Heart left ventricle (tissue), 16 donors: Measurements from ENCODE around the gene ITPR2. TPM values are rescaled to one million over a fixed set of nuclear protein-coding genes. Genes with fewer than 3 reads are reported as not detected.
A peak's percentile ranks its signal among the peaks of the same experiment; 100 is the strongest.

Experiments used
- ATAC-seq, 4 donors: fragments of 200-7000 bp; cut with Tn5 transposase; one replicate each; pipeline ENCODE4 v1.9.1; 2020 to 2022; ENCODE audit warnings: moderate library complexity in 4 of 4, mild to moderate bottlenecking in 3 of 4, moderate number of reproducible peaks in 1 of 4
- DNase-seq, 5 donors: peaks; one replicate each; pipeline ENCODE4 v3.0.0-alpha.2; 2020
- H3K27ac ChIP-seq, 12 donors: fragments of 200-600 bp; sonication (generic) in 4 of 12; one replicate each; pipeline versions ENCODE4 v1.5.0 to v1.8.0; 2016 to 2022; ENCODE audit warnings: mild to moderate bottlenecking in 2 of 12
- H3K27me3 ChIP-seq, 9 donors: fragments of 200-600 bp; sonication (generic) in 2 of 9; one replicate each; pipeline versions ENCODE4 v1.5.1 to v1.8.0; 2016 to 2022; ENCODE audit warnings: mild to moderate bottlenecking in 3 of 9
- H3K36me3 ChIP-seq, 9 donors: fragments of 200-600 bp; sonication (generic) in 2 of 9; one replicate each; pipeline versions ENCODE4 v1.5.0 to v1.8.0; 2018 to 2022; ENCODE audit warnings: mild to moderate bottlenecking in 2 of 9
- H3K4me1 ChIP-seq, 12 donors: fragments of 200-600 bp; sonication (generic) in 4 of 12; one replicate each; pipeline versions ENCODE4 v1.5.0 to v1.8.0; 2016 to 2022; ENCODE audit warnings: mild to moderate bottlenecking in 3 of 12
- H3K4me3 ChIP-seq, 12 donors: fragments of 200-600 bp; sonication (generic) in 4 of 12; one replicate each; pipeline versions ENCODE4 v1.5.0 to v1.8.0; 2017 to 2022; ENCODE audit warnings: mild to moderate bottlenecking in 9 of 12, moderate library complexity in 4 of 12
- H3K9me3 ChIP-seq, 12 donors: fragments of 200-600 bp; sonication (generic) in 4 of 12; one replicate each; pipeline versions ENCODE4 v1.5.0 to v1.8.0; 2016 to 2022; ENCODE audit warnings: mild to moderate bottlenecking in 1 of 12
- POLR2A ChIP-seq, 2 donors: fragments of 450-650 bp; IDR thresholded peaks; one replicate each; pipeline ENCODE4 v1.6.1; 2017; ENCODE audit warnings: antibody characterized with exemption in 2 of 2, mild to moderate bottlenecking in 2 of 2, moderate library complexity in 2 of 2
- WGBS, 4 donors: extraction: QIAGEN DNeasy Blood & Tissue Kit in 2 of 4; methylation state at CpG; one replicate each; pipeline versions ENCODE4 v1.1.5 to v1.1.7; 2013 to 2018; 5-methylcytosine and 5-hydroxymethylcytosine counted together
- intact Hi-C, 10 donors: fragments of 100-400 bp; cut with DNase I; formaldehyde crosslinking; loops; one replicate each; pipeline versions ENCODE4 v1.11.1 to v1.14.2; 2022
- polyA plus RNA-seq, 2 donors: library from polyadenylated mRNA; stranded (reverse); fragments of 200-250 nt; gene quantifications; one replicate each; pipeline ENCODE4 v1.2.3, GENCODE V29; 2013
- total RNA-seq, 9 donors: library from RNA; depleted of rRNA in 2 of 9; stranded (reverse); fragments of >200 nt in 2 of 9; fragmentation: NEBNext Ultra II Directional in 3 of 9; extraction: Animal tissue kit (Norgen Biotek cat#: 25700) in 3 of 9; gene quantifications; one replicate each; pipeline versions ENCODE4 v1.1.0 to v1.2.4, GENCODE V29; 2016 to 2023
- TF ChIP-seq, protein P1 (sequence below), 12 donors: fragments of 200-600 bp; sonication (generic) in 4 of 12; IDR thresholded peaks; one replicate each; pipeline versions ENCODE4 v1.5.0 to v1.8.0; 2018 to 2022; ENCODE audit warnings: antibody characterized with exemption in 12 of 12, mild to moderate bottlenecking in 5 of 12
- donor health status: ischemic (EF 13 %, LVEDD 7.1; RV severe dilation, severe dysfunction).
- donor health status: healthy with polysubstance abuse.
- donor health status: DM: no; HTN: yes; CAD: no.
- donor health status: DM: no; HTN: no; CAD: no.
- donor health status: ischemic (EF 25% LVEDD 6.9; RV normal size, moderate dysfunction).
- donor health status: ischemic (EF 25% LVEDD 5.7; RV mildly dilated, moderate dysfunction).
- donor health status: healthy.
- donor health status: DM: yes; HTN: yes; CAD: no.
- donor health status: ischemic (EF 35%, LVEDD 5.7; RV mildly dilated, moderate dysfunction).
- donor health status: nonischemic (EF 11% LVEDD 7.7; RV severe dilation, severe dysfunction).
- donor health status: DM: yes; HTN: yes; CAD: no.
- donor health status: PGD.
- donor health status: ischemic (EF 29% LVEDD 5.4; RV normal size, mild dysfunction).
- donor health status: nonischemic (EF 23%, LVEDD 6.1; RV moderate dilation, normal function).

Gene ITPR2
- total and polyA plus RNA-seq, 11 donors, result 3.4 to 45.6 (median 11.8) TPM

DNA sequence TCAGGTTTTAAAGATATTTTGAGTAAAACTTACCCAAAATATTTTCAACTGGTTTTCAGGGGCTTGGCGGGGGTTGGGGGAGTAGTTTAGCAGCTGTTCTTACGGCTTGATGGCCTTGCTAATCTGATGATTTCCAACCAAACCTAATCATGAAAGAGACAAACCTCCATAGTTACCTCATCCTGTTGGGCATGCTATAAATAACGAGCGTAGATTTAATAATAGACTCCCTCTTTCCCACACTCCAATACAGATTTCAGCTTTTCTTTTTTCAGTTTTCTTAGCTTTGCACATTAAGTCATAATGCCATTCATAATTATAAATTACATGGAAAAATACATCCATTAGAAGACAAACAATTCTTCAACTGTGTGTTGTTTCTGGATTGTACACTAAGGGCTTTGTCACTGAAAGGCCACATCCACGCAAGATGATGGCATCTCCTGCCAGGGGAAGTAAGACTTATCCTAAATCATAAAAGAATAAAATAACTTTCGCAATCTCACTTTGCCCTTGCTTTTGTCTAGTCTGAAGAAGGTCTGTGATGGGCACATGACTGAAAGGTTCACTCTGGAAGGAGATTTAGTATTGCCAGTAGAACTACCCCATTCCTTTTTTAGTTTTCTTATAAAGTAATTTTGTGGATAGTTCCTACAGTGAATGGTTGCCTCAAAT is 23.2 kb downstream of the ITPR2 start:
- 58 to 71% (median 63%) methylated on average over 6 of the region's 6 CpGs for WGBS, 4 donors
- Histone ChIP-seq H3K27ac (peak overlapping the region in 9 of 12 donors; percentile 28 to 68 (median 59)), H3K4me1 (peaks cover 0 to 29% (median 22%) of the 10 kb centered on the region in 12 donors), H3K4me3 (peak overlapping the region in 1 of 12 donors; percentile 7), H3K9me3 (no peaks in the 10 kb centered on the region), H3K36me3 (no peaks in the 10 kb centered on the region), H3K27me3 (no peaks in the 10 kb centered on the region)
- TF ChIP-seq, protein P1, sequence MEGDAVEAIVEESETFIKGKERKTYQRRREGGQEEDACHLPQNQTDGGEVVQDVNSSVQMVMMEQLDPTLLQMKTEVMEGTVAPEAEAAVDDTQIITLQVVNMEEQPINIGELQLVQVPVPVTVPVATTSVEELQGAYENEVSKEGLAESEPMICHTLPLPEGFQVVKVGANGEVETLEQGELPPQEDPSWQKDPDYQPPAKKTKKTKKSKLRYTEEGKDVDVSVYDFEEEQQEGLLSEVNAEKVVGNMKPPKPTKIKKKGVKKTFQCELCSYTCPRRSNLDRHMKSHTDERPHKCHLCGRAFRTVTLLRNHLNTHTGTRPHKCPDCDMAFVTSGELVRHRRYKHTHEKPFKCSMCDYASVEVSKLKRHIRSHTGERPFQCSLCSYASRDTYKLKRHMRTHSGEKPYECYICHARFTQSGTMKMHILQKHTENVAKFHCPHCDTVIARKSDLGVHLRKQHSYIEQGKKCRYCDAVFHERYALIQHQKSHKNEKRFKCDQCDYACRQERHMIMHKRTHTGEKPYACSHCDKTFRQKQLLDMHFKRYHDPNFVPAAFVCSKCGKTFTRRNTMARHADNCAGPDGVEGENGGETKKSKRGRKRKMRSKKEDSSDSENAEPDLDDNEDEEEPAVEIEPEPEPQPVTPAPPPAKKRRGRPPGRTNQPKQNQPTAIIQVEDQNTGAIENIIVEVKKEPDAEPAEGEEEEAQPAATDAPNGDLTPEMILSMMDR (IDR thresholded peaks at IDR 0.05), result no peak
- TF ChIP-seq POLR2A (IDR thresholded peaks at IDR 0.05), result no peak
- DNase-seq, result no peak
- ATAC-seq, result peak in 2 of 4 donors; percentile 43 to 46
- intact Hi-C loops, result no loop called here

DNA sequence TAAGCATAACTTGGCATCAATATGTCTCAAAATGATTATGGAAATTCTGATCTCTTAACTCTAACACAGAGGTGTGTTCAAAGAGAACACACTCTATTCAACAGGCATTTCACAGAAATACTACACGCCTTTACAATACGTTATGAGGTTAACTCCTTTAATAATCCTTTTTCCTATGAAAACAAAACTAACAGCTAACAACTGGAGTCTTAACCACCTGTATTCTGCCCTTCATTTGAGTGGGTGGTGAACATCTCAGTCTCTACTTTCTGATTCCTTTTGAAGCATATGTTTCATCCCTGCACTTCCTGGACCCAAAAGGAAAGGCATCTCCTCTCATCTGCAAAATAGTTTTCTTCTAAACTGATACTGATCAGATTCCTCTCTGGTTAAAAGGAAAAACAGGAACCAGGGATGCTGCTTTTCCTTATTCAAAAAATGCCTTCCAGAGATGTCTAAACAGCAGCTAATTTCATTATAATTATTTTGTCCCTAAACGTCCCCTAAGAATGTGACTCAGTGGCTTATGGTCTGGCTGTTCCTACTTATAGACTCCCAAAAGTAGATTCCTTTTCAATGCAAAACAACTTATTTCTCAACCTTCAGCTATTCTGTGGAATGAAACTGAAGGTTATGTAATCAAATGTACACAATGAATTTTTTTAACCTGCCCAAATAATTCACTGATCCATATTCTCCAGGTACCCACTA is 24.1 kb downstream of the ITPR2 start:
- TF ChIP-seq POLR2A (IDR thresholded peaks at IDR 0.05), result no peak
- TF ChIP-seq, protein P1 (IDR thresholded peaks at IDR 0.05), result no peak
- no peak for ATAC-seq
- H3K9me3 ChIP-seq, result no peaks in the 10 kb centered on the region
- intact Hi-C loops, result no loop called here
- peaks cover 0 to 35% (median 22%) of the 10 kb centered on the region in 12 donors for H3K4me1 ChIP-seq
- H3K36me3 ChIP-seq, result no peaks in the 10 kb centered on the region
- no peaks in the 10 kb centered on the region for H3K27me3 ChIP-seq
- peak overlapping the region in 4 of 12 donors; percentile 8 to 60 (median 42) for H3K27ac ChIP-seq
- no peak for DNase-seq
- 61 to 75% (median 72%) methylated on average over 3 of the region's 3 CpGs for WGBS, 4 donors
- no peak overlapping the region for H3K4me3 ChIP-seq

DNA sequence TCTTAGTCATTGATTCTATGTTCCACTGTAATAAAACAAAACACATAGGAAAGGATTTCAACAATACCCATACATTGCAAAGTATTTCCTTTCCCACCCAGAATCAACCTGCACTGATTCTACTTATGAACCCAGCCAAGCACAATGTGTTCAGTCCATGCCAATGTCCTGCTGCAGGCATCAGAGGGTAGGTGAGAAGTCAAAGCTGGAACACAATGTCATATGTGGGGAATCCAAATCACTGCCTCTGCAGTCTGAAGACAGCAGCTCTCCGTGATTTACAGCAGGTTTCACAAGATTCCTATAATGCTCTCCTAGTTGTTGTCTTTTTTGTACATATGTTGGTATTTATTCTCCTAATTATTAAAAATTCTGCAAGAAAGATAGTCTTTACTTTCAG is 25.7 kb downstream of the ITPR2 start:
- Histone ChIP-seq H3K9me3 (no peaks in the 10 kb centered on the region), H3K4me1 (peaks cover 0 to 48% (median 28%) of the 10 kb centered on the region in 12 donors), H3K27ac (no peak overlapping the region), H3K36me3 (no peaks in the 10 kb centered on the region), H3K27me3 (no peaks in the 10 kb centered on the region), H3K4me3 (no peak overlapping the region)
- peak in 2 of 4 donors; percentile 52 to 54 for ATAC-seq
- TF ChIP-seq POLR2A (IDR thresholded peaks at IDR 0.05), result no peak
- TF ChIP-seq, protein P1 (IDR thresholded peaks at IDR 0.05), result no peak
- no peak for DNase-seq
- 61 to 98% (median 82%) methylated on average over 1 of the region's 1 CpG for WGBS, 4 donors
- intact Hi-C loops, result no loop called here

DNA sequence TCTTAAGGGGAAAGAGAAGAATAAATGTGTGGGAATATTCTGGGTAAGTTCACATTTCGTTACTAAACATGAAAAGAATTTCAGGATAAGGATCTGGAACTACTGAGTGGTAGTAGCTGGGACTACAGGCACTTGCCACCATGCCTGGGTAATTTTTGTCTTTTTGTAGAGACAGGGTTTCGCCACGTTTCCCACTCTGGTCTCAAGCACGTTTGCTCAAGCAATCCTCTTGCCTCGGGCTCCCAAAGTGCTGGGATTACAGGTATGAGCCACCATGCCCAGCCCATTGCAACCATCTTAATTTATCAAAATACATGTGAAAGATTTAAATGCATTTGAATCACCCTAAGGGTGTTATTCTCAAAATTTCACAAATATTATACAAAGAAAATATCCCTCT is 26.4 kb downstream of the ITPR2 start:
- no peak overlapping the region for H3K27ac ChIP-seq
- intact Hi-C loops, result no loop called here
- no peaks in the 10 kb centered on the region for H3K27me3 ChIP-seq
- ATAC-seq, result no peak
- no peaks in the 10 kb centered on the region for H3K36me3 ChIP-seq
- peaks cover 0 to 48% (median 28%) of the 10 kb centered on the region in 12 donors for H3K4me1 ChIP-seq
- DNase-seq, result no peak
- 96 to 98% (median 98%) methylated on average over 5 of the region's 5 CpGs for WGBS, 4 donors
- no peaks in the 10 kb centered on the region for H3K9me3 ChIP-seq
- TF ChIP-seq, protein P1 (IDR thresholded peaks at IDR 0.05), result no peak
- no peak for TF ChIP-seq POLR2A (IDR thresholded peaks at IDR 0.05)
- no peak overlapping the region for H3K4me3 ChIP-seq
